ENCODE results near the gene LPXN. TPM values are rescaled to one million over a fixed set of nuclear protein-coding genes. Genes with fewer than 3 reads are reported as not detected.
A peak's percentile ranks its signal among the peaks of the same experiment; 100 is the strongest.

The LPXN gene
- total RNA-seq, 4 donors from 2014 or later: 10.0 to 18.7 (median 16.0) TPM

- Histone ChIP-seq H3K9me3 (no peaks in the 10 kb centered on the region), H3K27ac (peak overlapping the region; percentile 31 to 71 (median 68)), H3K27me3 (no peaks in the 10 kb centered on the region), H3K4me3 (no peak overlapping the region), H3K36me3 (no peaks in the 10 kb centered on the region), H3K4me1 (peaks cover 19 to 81% (median 62%) of the 10 kb centered on the region in 4 donors)
- intact Hi-C loops (cut with DNase I; ENCODE audit: low total_unique reads): no loop called here
- WGBS, 2 donors (ENCODE audit: low coverage in 1 of 2): 43 to 56% methylated on average over 3 of the region's 3 CpGs
- DNase-seq: no peak
- TF ChIP-seq, protein P1, sequence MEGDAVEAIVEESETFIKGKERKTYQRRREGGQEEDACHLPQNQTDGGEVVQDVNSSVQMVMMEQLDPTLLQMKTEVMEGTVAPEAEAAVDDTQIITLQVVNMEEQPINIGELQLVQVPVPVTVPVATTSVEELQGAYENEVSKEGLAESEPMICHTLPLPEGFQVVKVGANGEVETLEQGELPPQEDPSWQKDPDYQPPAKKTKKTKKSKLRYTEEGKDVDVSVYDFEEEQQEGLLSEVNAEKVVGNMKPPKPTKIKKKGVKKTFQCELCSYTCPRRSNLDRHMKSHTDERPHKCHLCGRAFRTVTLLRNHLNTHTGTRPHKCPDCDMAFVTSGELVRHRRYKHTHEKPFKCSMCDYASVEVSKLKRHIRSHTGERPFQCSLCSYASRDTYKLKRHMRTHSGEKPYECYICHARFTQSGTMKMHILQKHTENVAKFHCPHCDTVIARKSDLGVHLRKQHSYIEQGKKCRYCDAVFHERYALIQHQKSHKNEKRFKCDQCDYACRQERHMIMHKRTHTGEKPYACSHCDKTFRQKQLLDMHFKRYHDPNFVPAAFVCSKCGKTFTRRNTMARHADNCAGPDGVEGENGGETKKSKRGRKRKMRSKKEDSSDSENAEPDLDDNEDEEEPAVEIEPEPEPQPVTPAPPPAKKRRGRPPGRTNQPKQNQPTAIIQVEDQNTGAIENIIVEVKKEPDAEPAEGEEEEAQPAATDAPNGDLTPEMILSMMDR (IDR thresholded peaks at IDR 0.05): no peak
- TF ChIP-seq POLR2A (IDR thresholded peaks at IDR 0.05) (no peak), POLR2AphosphoS5 (IDR thresholded peaks at IDR 0.05) (no peak), EP300 (IDR thresholded peaks at IDR 0.05; ENCODE audit: low read depth) (no peak)
- in situ Hi-C loops (cut with MboI; ENCODE audit: low pct_ligation_motif_present in 1 of 4, low pct_unique_long_range_greater_than_20kb in 1 of 4, low sequenced_read_pairs in 3 of 4): no loop called here
Observed at GRCh38 chr11:58597486-58598144, 22.0 kb upstream of the LPXN start.

DNA sequence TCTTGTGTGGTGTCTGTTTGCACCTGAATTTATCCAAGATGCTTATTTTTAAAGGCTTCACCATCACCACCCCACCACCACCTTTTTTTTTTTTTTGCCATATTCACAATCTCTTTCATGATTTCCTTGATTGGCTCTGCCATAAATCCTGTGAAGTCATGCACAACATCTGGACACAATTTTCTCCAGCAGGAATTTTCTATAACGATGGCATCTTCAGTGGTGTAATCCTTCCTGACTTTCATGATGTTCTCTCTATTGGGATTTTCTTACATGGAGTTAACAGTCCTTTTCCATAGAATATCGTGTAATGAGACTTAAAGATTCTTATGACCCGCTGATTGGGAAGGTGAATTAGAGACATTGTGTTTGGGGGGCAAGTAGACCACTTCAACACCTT is 21.0 kb upstream of the LPXN start:
- Histone ChIP-seq H3K27me3 (no peaks in the 10 kb centered on the region), H3K9me3 (no peaks in the 10 kb centered on the region), H3K4me3 (no peak overlapping the region), H3K36me3 (no peaks in the 10 kb centered on the region), H3K27ac (peak overlapping the region; percentile 46 to 71 (median 68)), H3K4me1 (peaks cover 19 to 91% (median 68%) of the 10 kb centered on the region in 4 donors)
- in situ Hi-C loops (cut with MboI; ENCODE audit: low pct_ligation_motif_present in 1 of 4, low pct_unique_long_range_greater_than_20kb in 1 of 4, low sequenced_read_pairs in 3 of 4): no loop called here
- intact Hi-C loops (cut with DNase I; ENCODE audit: low total_unique reads): no loop called here
- no peak for DNase-seq
- WGBS, 2 donors (ENCODE audit: low coverage in 1 of 2): 53 to 72% methylated on average over 3 of the region's 3 CpGs
- TF ChIP-seq EP300 (IDR thresholded peaks at IDR 0.05; ENCODE audit: low read depth): no peak

GRCh38 chr11:58594826-58595225 is 19.2 kb upstream of the LPXN start:
- Histone ChIP-seq H3K36me3 (no peaks in the 10 kb centered on the region), H3K9me3 (no peaks in the 10 kb centered on the region), H3K4me3 (no peak overlapping the region), H3K4me1 (peaks cover 19 to 92% (median 69%) of the 10 kb centered on the region in 4 donors), H3K27ac (peak overlapping the region; percentile 46 to 71 (median 68)), H3K27me3 (no peaks in the 10 kb centered on the region)
- 43 to 49% methylated on average over 4 of the region's 4 CpGs for WGBS, 2 donors (ENCODE audit: low coverage in 1 of 2)
- peak; percentile 75 for DNase-seq
- in situ Hi-C loops (cut with MboI; ENCODE audit: low pct_ligation_motif_present in 1 of 4, low pct_unique_long_range_greater_than_20kb in 1 of 4, low sequenced_read_pairs in 3 of 4): no loop called here
- TF ChIP-seq POLR2AphosphoS5 (IDR thresholded peaks at IDR 0.05) (peak in 2 of 3 donors; percentile 7 to 10), POLR2A (IDR thresholded peaks at IDR 0.05) (no peak)
- intact Hi-C loops (cut with DNase I; ENCODE audit: low total_unique reads): no loop called here

DNA sequence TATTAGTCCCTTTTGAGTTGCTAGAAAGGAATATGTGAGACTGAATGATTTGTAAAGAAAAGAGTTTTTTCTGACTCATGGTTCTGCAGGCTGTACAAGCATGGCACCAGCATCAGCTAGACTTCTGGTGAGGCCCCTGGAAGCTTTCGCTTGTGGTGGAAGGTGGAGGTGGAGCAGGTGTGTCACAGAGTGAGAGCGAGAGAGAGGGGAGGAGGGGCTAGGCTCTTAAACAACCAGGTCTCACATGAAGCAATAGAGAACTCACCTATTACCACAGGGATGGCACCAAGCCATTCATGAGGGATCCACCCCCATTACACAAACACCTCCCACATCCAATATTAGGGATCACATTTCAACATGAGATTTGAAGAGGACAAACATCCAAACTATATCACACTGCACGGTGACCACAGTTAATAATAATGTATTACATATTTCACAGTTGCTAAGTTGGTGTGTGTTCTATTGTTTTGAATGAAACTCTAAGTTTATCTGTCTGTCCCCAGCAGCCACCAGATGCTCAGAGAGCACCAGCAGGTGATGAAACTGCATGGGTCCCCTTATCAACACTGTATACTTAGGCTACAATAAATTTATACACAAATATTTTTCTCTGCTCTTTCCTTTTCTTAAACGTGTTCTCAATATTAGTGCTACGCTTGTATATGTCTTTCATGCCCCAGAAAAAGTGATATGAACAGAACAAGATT is 17.3 kb upstream of the LPXN start:
- no peak for TF ChIP-seq EP300 (IDR thresholded peaks at IDR 0.05; ENCODE audit: low read depth)
- no peak for TF ChIP-seq POLR2A (IDR thresholded peaks at IDR 0.05)
- TF ChIP-seq, protein P1 (IDR thresholded peaks at IDR 0.05): no peak
- TF ChIP-seq POLR2AphosphoS5 (IDR thresholded peaks at IDR 0.05): no peak
- peak overlapping the region; percentile 46 to 71 (median 68) for H3K27ac ChIP-seq
- no peak overlapping the region for H3K4me3 ChIP-seq
- H3K36me3 ChIP-seq: no peaks in the 10 kb centered on the region
- peak; percentile 63 for DNase-seq
- no peaks in the 10 kb centered on the region for H3K27me3 ChIP-seq
- WGBS, 2 donors (ENCODE audit: low coverage in 1 of 2): 32 to 53% methylated on average over 3 to 5 of the region's 5 CpGs
- no peaks in the 10 kb centered on the region for H3K9me3 ChIP-seq
- in situ Hi-C loops (cut with MboI; ENCODE audit: low pct_ligation_motif_present in 1 of 4, low pct_unique_long_range_greater_than_20kb in 1 of 4, low sequenced_read_pairs in 3 of 4): no loop called here
- H3K4me1 ChIP-seq: peaks cover 14 to 91% (median 58%) of the 10 kb centered on the region in 4 donors
- intact Hi-C loops (cut with DNase I; ENCODE audit: low total_unique reads): no loop called here

DNA sequence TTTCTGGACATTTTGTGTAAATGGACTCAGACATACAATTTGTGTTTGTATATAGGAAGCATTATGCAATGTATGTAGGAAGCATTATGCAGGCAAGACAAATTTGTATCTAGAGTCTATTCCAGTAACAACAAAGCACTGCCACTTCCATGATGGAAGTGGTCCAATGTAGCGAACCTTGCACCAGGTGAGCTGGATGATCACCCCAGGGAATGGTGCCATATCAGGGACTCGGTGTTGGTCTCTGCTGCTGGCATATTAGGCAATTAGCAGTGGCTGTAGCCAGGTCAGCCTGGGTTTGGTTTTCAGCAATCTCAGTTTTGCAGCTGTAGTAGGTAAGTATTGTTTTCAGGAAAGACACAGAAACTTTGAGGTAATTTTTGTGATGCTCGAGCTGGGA is 16.0 kb upstream of the LPXN start:
- Histone ChIP-seq H3K36me3 (peaks cover 0 to 6% (median 0%) of the 10 kb centered on the region in 4 donors), H3K4me3 (no peak overlapping the region), H3K27ac (peak overlapping the region in 2 of 4 donors; percentile 19 to 67), H3K9me3 (no peaks in the 10 kb centered on the region), H3K27me3 (no peaks in the 10 kb centered on the region), H3K4me1 (peaks cover 11 to 89% (median 46%) of the 10 kb centered on the region in 4 donors)
- DNase-seq: no peak
- WGBS, 2 donors (ENCODE audit: low coverage in 1 of 2): 93 to 100% methylated on average over 1 to 3 of the region's 3 CpGs
- in situ Hi-C loops (cut with MboI; ENCODE audit: low pct_ligation_motif_present in 1 of 4, low pct_unique_long_range_greater_than_20kb in 1 of 4, low sequenced_read_pairs in 3 of 4) (no loop called here), intact Hi-C loops (cut with DNase I; ENCODE audit: low total_unique reads) (no loop called here)
- TF ChIP-seq, protein P1 (IDR thresholded peaks at IDR 0.05): no peak
- no peak for TF ChIP-seq EP300 (IDR thresholded peaks at IDR 0.05; ENCODE audit: low read depth)
- TF ChIP-seq POLR2A (IDR thresholded peaks at IDR 0.05): no peak
- TF ChIP-seq POLR2AphosphoS5 (IDR thresholded peaks at IDR 0.05): no peak

Data from transverse colon (tissue), 4 donors.